ENCODE data around the gene MAPK8.

MAPK8 gene

GRCh38 chr10:48378675-48379074 is 72.2 kb downstream of the MAPK8 start:
- Histone ChIP-seq H3K27ac (no peak overlapping the region), H3K4me3 (ENCODE audit: low read depth, low read length) (no peak overlapping the region), H3K36me3 (no peaks in the 10 kb centered on the region), H3K9me3 (ENCODE audit: severe bottlenecking) (no peaks in the 10 kb centered on the region), H3K27me3 (ENCODE audit: insufficient read depth, low read depth, severe bottlenecking) (no peaks in the 10 kb centered on the region)
- DNase-seq: no peak
- no peak for TF ChIP-seq CTCF (IDR thresholded peaks at IDR 0.05; ENCODE audit: low read depth, low read length)

GRCh38 chr10:48381971-48382370 is 75.5 kb downstream of the MAPK8 start:
- H3K27me3 ChIP-seq (ENCODE audit: insufficient read depth, low read depth, severe bottlenecking): no peaks in the 10 kb centered on the region
- no peak overlapping the region for H3K4me3 ChIP-seq (ENCODE audit: low read depth, low read length)
- no peak overlapping the region for H3K27ac ChIP-seq
- H3K36me3 ChIP-seq: no peaks in the 10 kb centered on the region; the same call in 1 of the 2 replicates
- no peak for TF ChIP-seq CTCF (IDR thresholded peaks at IDR 0.05; ENCODE audit: low read depth, low read length)
- H3K9me3 ChIP-seq (ENCODE audit: severe bottlenecking): no peaks in the 10 kb centered on the region
- no peak for DNase-seq

GRCh38 chr10:48382982-48383381 is 76.5 kb downstream of the MAPK8 start:
- Histone ChIP-seq H3K9me3 (ENCODE audit: severe bottlenecking) (no peaks in the 10 kb centered on the region), H3K4me3 (ENCODE audit: low read depth, low read length) (no peak overlapping the region), H3K27me3 (ENCODE audit: insufficient read depth, low read depth, severe bottlenecking) (no peaks in the 10 kb centered on the region), H3K27ac (no peak overlapping the region), H3K36me3 (no peaks in the 10 kb centered on the region; the same call in 1 of the 2 replicates)
- TF ChIP-seq CTCF (IDR thresholded peaks at IDR 0.05; ENCODE audit: low read depth, low read length): no peak
- DNase-seq: no peak

GRCh38 chr10:48383393-48383792 is 76.9 kb downstream of the MAPK8 start:
- Histone ChIP-seq H3K4me3 (ENCODE audit: low read depth, low read length) (no peak overlapping the region), H3K9me3 (ENCODE audit: severe bottlenecking) (no peaks in the 10 kb centered on the region), H3K27me3 (ENCODE audit: insufficient read depth, low read depth, severe bottlenecking) (no peaks in the 10 kb centered on the region), H3K36me3 (no peaks in the 10 kb centered on the region; the same call in 1 of the 2 replicates), H3K27ac (no peak overlapping the region)
- TF ChIP-seq CTCF (IDR thresholded peaks at IDR 0.05; ENCODE audit: low read depth, low read length): no peak
- DNase-seq: no peak

GRCh38 chr10:48384699-48384982 is 78.2 kb downstream of the MAPK8 start:
- no peak for TF ChIP-seq CTCF (IDR thresholded peaks at IDR 0.05; ENCODE audit: low read depth, low read length)
- H3K9me3 ChIP-seq (ENCODE audit: severe bottlenecking): no peaks in the 10 kb centered on the region
- H3K27me3 ChIP-seq (ENCODE audit: insufficient read depth, low read depth, severe bottlenecking): no peaks in the 10 kb centered on the region
- H3K4me3 ChIP-seq (ENCODE audit: low read depth, low read length): no peak overlapping the region
- DNase-seq: no peak
- no peaks in the 10 kb centered on the region; the same call in 1 of the 2 replicates for H3K36me3 ChIP-seq
- no peak overlapping the region for H3K27ac ChIP-seq

- Histone ChIP-seq H3K9me3 (ENCODE audit: severe bottlenecking) (no peaks in the 10 kb centered on the region), H3K27me3 (ENCODE audit: insufficient read depth, low read depth, severe bottlenecking) (no peaks in the 10 kb centered on the region), H3K27ac (no peak overlapping the region), H3K4me3 (ENCODE audit: low read depth, low read length) (no peak overlapping the region), H3K36me3 (no peaks in the 10 kb centered on the region)
- no peak for DNase-seq
- TF ChIP-seq CTCF (IDR thresholded peaks at IDR 0.05; ENCODE audit: low read depth, low read length): no peak
Observed at GRCh38 chr10:48389272-48389671, 82.8 kb downstream of the MAPK8 start.

Data from WERI-Rb-1 (cell line).